Right lobe of liver (tissue), 6 donors: ENCODE data around the gene BCKDK. TPM values are rescaled to one million over a fixed set of nuclear protein-coding genes. Genes with fewer than 3 reads are reported as not detected.
"Not testable (repeated sequence)": the region's sequence is repeated elsewhere in the genome, so short reads cannot be mapped to it uniquely, and the experiment has no call there.

ENCODE experiments used
- ATAC-seq, 4 donors: fragments of 200-7000 bp; cut with Tn5 transposase; one replicate each; pipeline ENCODE4 v1.9.1; 2020; ENCODE audit warnings: mild to moderate bottlenecking in 4 of 4, moderate library complexity in 4 of 4
- DNase-seq, 3 donors: peaks; one replicate each; pipeline ENCODE4 v3.0.0-alpha.2; 2020
- H3K27ac ChIP-seq, 3 donors: fragments of 200-600 bp; one replicate each; pipeline ENCODE4 v1.8.0; 2022
- H3K27me3 ChIP-seq, 2 donors: fragments of 200-600 bp; one replicate each; pipeline ENCODE4 v1.8.0; 2022
- H3K36me3 ChIP-seq, 4 donors: fragments of 200-600 bp; sonication (generic) in 1 of 4; one replicate each; pipeline versions ENCODE4 v1.5.1 to v1.8.0; 2017 to 2022; ENCODE audit warnings: control low read depth in 1 of 4
- H3K4me1 ChIP-seq, 4 donors: fragments of 200-600 bp; sonication (generic) in 1 of 4; one replicate each; pipeline versions ENCODE4 v1.5.1 to v1.8.0; 2017 to 2022; ENCODE audit warnings: control low read depth in 1 of 4
- H3K4me3 ChIP-seq, 3 donors: fragments of 200-600 bp; one replicate each; pipeline ENCODE4 v1.8.0; 2022
- H3K9me3 ChIP-seq, 4 donors: fragments of 200-600 bp; sonication (generic) in 1 of 4; one replicate each; pipeline versions ENCODE4 v1.5.1 to v1.8.0; 2017 to 2022; ENCODE audit warnings: control low read depth in 1 of 4
- CTCF ChIP-seq, 4 donors: fragments of 200-600 bp in 3 of 4; fragments of 450-650 bp in 1 of 4; IDR thresholded peaks; one replicate each; pipeline versions ENCODE4 v1.5.1 to v1.8.0; 2016 to 2022; ENCODE audit warnings: antibody characterized with exemption in 4 of 4, mild to moderate bottlenecking in 2 of 4
- POLR2A ChIP-seq: fragments of 450-650 bp; IDR thresholded peaks from one replicate; pipeline ENCODE4 v1.6.1; 2017; ENCODE audit warnings: antibody characterized with exemption, mild to moderate bottlenecking
- WGBS: methylation state at CpG from one replicate; pipeline ENCODE4 v1.1.6; 2018; ENCODE audit warnings: low coverage, low lambda C conversion rate; ENCODE audit not compliant: insufficient coverage; ENCODE audit errors: missing lambda C conversion rate; 5-methylcytosine and 5-hydroxymethylcytosine counted together
- intact Hi-C, 2 donors: fragments of 100-400 bp; cut with DNase I; formaldehyde crosslinking; loops; one replicate each; pipeline versions ENCODE4 v1.11.2 to v1.14.1; 2022
- total RNA-seq, 6 experiments: library from RNA; depleted of rRNA in 2 of 6; stranded (reverse); fragments of >200 nt in 2 of 6; fragmentation: NEBNext Ultra II Directional in 3 of 6; extraction: Animal tissue kit (Norgen Biotek cat#: 25700) in 3 of 6; gene quantifications; one replicate each; pipeline versions ENCODE4 v1.1.0 to v1.2.4, GENCODE V29; 2016 to 2023
- donor health status: DM: no; HTN: yes; CAD: no.
- donor health status: DM: no; HTN: no; CAD: no.
- donor health status: DM: no; HTN: no; CAD: no.
- donor health status: DM: no; HTN: yes; CAD: no.
- donor health status: DM: no; HTN: yes; CAD: no.

The BCKDK gene
- total RNA-seq, 6 experiments from 2014 or later = 34.8 to 61.5 (median 41.8) TPM

- peaks cover 0 to 8% (median 3%) of the 10 kb centered on the region in 4 donors for H3K4me1 ChIP-seq
Observed at GRCh38 chr16:31135535-31136286, 27.5 kb downstream of the BCKDK start, which contains the start of gene PRSS8. Gene PRSS8, minus strand, starts transcription at chr16:31135727. Its CDS starts 229 bp downstream, at chr16:31135498.

GRCh38 chr16:31136287-31136662, 28.1 kb downstream of the BCKDK start:
- no peak for DNase-seq
- Histone ChIP-seq H3K27me3 (no peaks in the 10 kb centered on the region), H3K9me3 (no peaks in the 10 kb centered on the region), H3K4me1 (peaks cover 0 to 13% (median 5%) of the 10 kb centered on the region in 4 donors), H3K4me3 (no peak overlapping the region), H3K36me3 (peaks cover 0 to 7% (median 0%) of the 10 kb centered on the region in 4 donors), H3K27ac (no peak overlapping the region)
- WGBS = 78% methylated on average over 4 of the region's 6 CpGs
- no peak for TF ChIP-seq CTCF (IDR thresholded peaks at IDR 0.05)
- no peak for TF ChIP-seq POLR2A
- ATAC-seq = no peak
- intact Hi-C loops = no loop called here

More at GRCh38 chr16:31135535-31136286, 27.5 kb downstream of the BCKDK start, which contains the start of gene PRSS8:
- Histone ChIP-seq H3K9me3 (no peaks in the 10 kb centered on the region), H3K27me3 (no peaks in the 10 kb centered on the region), H3K27ac (peak within 1 kb of the TSS; percentile 22 to 45 (median 29)), H3K4me3 (peak within 1 kb of the TSS; percentile 31 to 62 (median 54)), H3K36me3 (peaks cover 0 to 11% (median 0%) of the 10 kb centered on the region in 4 donors)
- peak; percentile 64 for TF ChIP-seq POLR2A
- no peak for TF ChIP-seq CTCF (IDR thresholded peaks at IDR 0.05)
- WGBS = 46% methylated on average over 3 of the region's 22 CpGs
- ATAC-seq = peak; percentile 69 to 87 (median 82)
- peak; percentile 75 to 92 (median 84) for DNase-seq
- intact Hi-C loops = no loop called here

GRCh38 chr16:31136822-31137499, 28.8 kb downstream of the BCKDK start:
- H3K9me3 ChIP-seq, H3K27me3 ChIP-seq, H3K27ac ChIP-seq, DNase-seq, H3K36me3 ChIP-seq, intact Hi-C loops, H3K4me3 ChIP-seq, ATAC-seq: not testable (repeated sequence)
- WGBS = 91% methylated on average over 10 of the region's 20 CpGs
- H3K4me1 ChIP-seq = peaks cover 0 to 20% (median 9%) of the 10 kb centered on the region in 4 donors

GRCh38 chr16:31138621-31139578, 30.7 kb downstream of the BCKDK start:
- 53% methylated on average over 7 of the region's 27 CpGs for WGBS
- Histone ChIP-seq H3K27me3 (no peaks in the 10 kb centered on the region), H3K4me3 (no peak overlapping the region), H3K36me3 (no peaks in the 10 kb centered on the region), H3K4me1 (peaks cover 0 to 21% (median 9%) of the 10 kb centered on the region in 4 donors), H3K27ac (no peak overlapping the region), H3K9me3 (no peaks in the 10 kb centered on the region)
- DNase-seq = peak in 1 of 3 donors; percentile 46
- intact Hi-C loops = no loop called here
- TF ChIP-seq CTCF (IDR thresholded peaks at IDR 0.05) (no peak), POLR2A (no peak)
- no peak for ATAC-seq

- Histone ChIP-seq H3K27ac (peak overlapping the region; percentile 59 to 64 (median 63)), H3K4me1 (peaks cover 0 to 18% (median 9%) of the 10 kb centered on the region in 4 donors)
- intact Hi-C loops, H3K9me3 ChIP-seq, H3K36me3 ChIP-seq, H3K4me3 ChIP-seq, DNase-seq, ATAC-seq, H3K27me3 ChIP-seq: not testable (repeated sequence)
- 88% methylated on average over 7 of the region's 9 CpGs for WGBS
Observed at GRCh38 chr16:31141071-31141469, 32.9 kb downstream of the BCKDK start.
